SJSA1 (cell line): ENCODE results near the gene DYRK4. TPM values are rescaled to one million over a fixed set of nuclear protein-coding genes. Genes with fewer than 3 reads are reported as not detected.

Experiments used
- DNase-seq, 2 experiments: peaks; one replicate each; pipeline ENCODE4 v3.0.0-alpha.2; 2015 to 2020; ENCODE audit warnings: low spot score in 2 of 2, low read depth in 1 of 2
- H3K27ac ChIP-seq: fragments of 250-450 bp; sonication (Bioruptor Pico); 2 replicates; pipeline ENCODE4 v1.5.1; 2020; ENCODE audit warnings: mild to moderate bottlenecking, moderate library complexity
- H3K27me3 ChIP-seq: fragments of 250-450 bp; sonication (Bioruptor Pico); replicated peaks from 2 replicates; pipeline ENCODE4 v1.5.1; 2020; ENCODE audit warnings: mild to moderate bottlenecking, moderate library complexity
- H3K36me3 ChIP-seq: fragments of 250-450 bp; sonication (Bioruptor Pico); 2 replicates; pipeline ENCODE4 v1.5.1; 2020; ENCODE audit warnings: mild to moderate bottlenecking
- H3K4me1 ChIP-seq: fragments of 250-450 bp; sonication (Bioruptor Pico); replicated peaks from 2 replicates; pipeline ENCODE4 v1.6.1; 2021; ENCODE audit warnings: mild to moderate bottlenecking
- H3K4me3 ChIP-seq: fragments of 250-450 bp; sonication (Bioruptor Pico); 2 replicates; pipeline ENCODE4 v1.5.1; 2020; ENCODE audit warnings: mild to moderate bottlenecking
- H3K9me3 ChIP-seq: fragments of 250-450 bp; sonication (Bioruptor Pico); replicated peaks from 2 replicates; pipeline ENCODE4 v1.5.1; 2020; ENCODE audit warnings: mild to moderate bottlenecking
- total RNA-seq: library from RNA; depleted of rRNA; stranded (reverse); fragments of >200 nt; shearing (Covaris generic); gene quantifications from 2 replicates; pipeline ENCODE4 v1.2.3, GENCODE V29; 2014

DYRK4 gene
- total RNA-seq, 1 experiment from 2014 or later, result 58.8 TPM

- H3K27ac ChIP-seq, result no peak overlapping the region
- no peaks in the 10 kb centered on the region for H3K9me3 ChIP-seq
- H3K36me3 ChIP-seq, result peaks cover 75% of the 10 kb centered on the region
- no peaks in the 10 kb centered on the region; the same call in 1 of the 2 replicates for H3K4me1 ChIP-seq
- H3K4me3 ChIP-seq, result no peak overlapping the region
- no peaks in the 10 kb centered on the region for H3K27me3 ChIP-seq
- DNase-seq, result no peak
Measured at GRCh38 chr12:4545195-4545594, 16.8 kb upstream of the DYRK4 start.

GRCh38 chr12:4552191-4552590 lies 9.8 kb upstream of the DYRK4 start:
- no peak overlapping the region for H3K27ac ChIP-seq
- no peaks in the 10 kb centered on the region for H3K27me3 ChIP-seq
- no peak for DNase-seq
- no peaks in the 10 kb centered on the region for H3K9me3 ChIP-seq
- H3K4me3 ChIP-seq, result no peak overlapping the region
- peaks cover 79% of the 10 kb centered on the region for H3K36me3 ChIP-seq
- H3K4me1 ChIP-seq, result no peaks in the 10 kb centered on the region

DNA sequence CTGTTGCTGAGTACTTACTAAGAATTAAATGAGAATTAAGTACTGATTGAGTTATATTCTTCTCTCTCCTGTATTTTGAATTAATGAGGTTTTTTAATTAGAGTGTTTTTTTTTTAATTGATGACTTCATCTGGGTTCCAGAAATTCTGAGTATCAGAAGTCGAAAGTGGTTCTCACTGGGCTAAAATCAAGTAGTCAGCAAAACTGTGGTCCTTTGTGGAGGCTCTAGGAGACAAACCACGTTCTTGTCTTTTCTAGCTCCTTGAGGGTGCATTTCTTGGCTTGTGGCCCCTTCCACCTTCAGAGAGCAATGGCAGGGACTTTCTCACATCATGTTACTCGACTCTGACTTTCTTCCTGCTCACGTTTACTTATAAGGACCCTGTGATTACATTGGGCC lies 8.1 kb upstream of the DYRK4 start:
- no peaks in the 10 kb centered on the region for H3K27me3 ChIP-seq
- no peak overlapping the region for H3K27ac ChIP-seq
- no peak for DNase-seq
- peaks cover 77% of the 10 kb centered on the region for H3K36me3 ChIP-seq
- H3K4me1 ChIP-seq, result no peaks in the 10 kb centered on the region
- H3K4me3 ChIP-seq, result no peak overlapping the region
- H3K9me3 ChIP-seq, result no peaks in the 10 kb centered on the region

GRCh38 chr12:4555804-4556203 lies 6.2 kb upstream of the DYRK4 start:
- H3K27me3 ChIP-seq, result no peaks in the 10 kb centered on the region
- no peak overlapping the region for H3K4me3 ChIP-seq
- no peaks in the 10 kb centered on the region for H3K9me3 ChIP-seq
- H3K36me3 ChIP-seq, result peaks cover 73% of the 10 kb centered on the region
- DNase-seq, result no peak
- H3K4me1 ChIP-seq, result no peaks in the 10 kb centered on the region
- H3K27ac ChIP-seq, result no peak overlapping the region

DNA sequence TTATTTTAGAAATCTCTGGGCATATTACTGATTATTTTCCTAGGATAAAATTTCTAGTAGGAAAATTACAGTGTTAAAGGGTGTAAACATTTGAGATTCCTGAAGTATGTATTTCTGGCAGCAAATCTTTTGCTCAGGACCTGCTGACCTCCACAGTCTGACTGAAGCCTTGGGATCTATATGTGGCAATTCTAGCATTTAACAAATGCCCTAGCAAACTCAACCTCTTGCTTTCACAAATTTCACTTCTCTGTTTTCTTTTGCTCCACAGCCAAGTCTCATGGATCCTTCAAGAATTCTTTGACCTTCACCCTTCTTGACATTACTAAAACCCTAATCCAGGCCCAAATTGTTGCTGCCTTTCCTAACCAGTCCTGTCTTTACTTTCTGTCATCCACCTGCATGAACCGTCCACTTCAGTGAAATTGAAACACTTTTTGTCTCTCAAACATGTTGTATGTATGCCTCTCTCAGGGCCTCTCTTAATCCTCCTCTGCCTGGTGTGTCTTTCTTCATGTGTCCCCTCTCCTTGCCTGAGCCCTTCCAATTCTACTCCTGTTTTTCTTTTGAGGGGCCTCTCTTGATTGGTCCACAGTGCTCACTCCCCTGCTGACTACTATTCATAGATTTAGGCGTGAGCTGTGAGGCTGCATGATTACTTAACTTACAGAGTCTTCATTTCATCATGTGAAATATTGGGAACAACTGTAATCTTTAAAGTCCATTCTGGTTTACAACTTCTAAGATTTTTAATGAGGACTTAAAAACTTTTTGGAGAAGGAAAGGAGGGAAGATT lies 5.1 kb upstream of the DYRK4 start:
- no peak overlapping the region for H3K4me3 ChIP-seq
- H3K27ac ChIP-seq, result no peak overlapping the region
- peaks cover 76% of the 10 kb centered on the region for H3K36me3 ChIP-seq
- no peak for DNase-seq
- H3K9me3 ChIP-seq, result no peaks in the 10 kb centered on the region
- H3K27me3 ChIP-seq, result no peaks in the 10 kb centered on the region
- H3K4me1 ChIP-seq, result peaks cover 3% of the 10 kb centered on the region; the same call in 1 of the 2 replicates

GRCh38 chr12:4557586-4557985 lies 4.4 kb upstream of the DYRK4 start:
- peaks cover 71% of the 10 kb centered on the region for H3K36me3 ChIP-seq
- H3K4me3 ChIP-seq, result no peak overlapping the region
- no peak overlapping the region for H3K27ac ChIP-seq
- peaks cover 7% of the 10 kb centered on the region; the same call in 1 of the 2 replicates for H3K4me1 ChIP-seq
- DNase-seq, result no peak
- no peaks in the 10 kb centered on the region for H3K27me3 ChIP-seq
- H3K9me3 ChIP-seq, result no peaks in the 10 kb centered on the region

- Histone ChIP-seq H3K27me3 (no peaks in the 10 kb centered on the region), H3K4me3 (no peak overlapping the region), H3K9me3 (no peaks in the 10 kb centered on the region), H3K36me3 (peaks cover 65% of the 10 kb centered on the region), H3K4me1 (peaks cover 7% of the 10 kb centered on the region; the same call in 1 of the 2 replicates), H3K27ac (no peak overlapping the region)
- no peak for DNase-seq
Measured at GRCh38 chr12:4558171-4558570, 3.8 kb upstream of the DYRK4 start.

- Histone ChIP-seq H3K4me1 (peaks cover 7% of the 10 kb centered on the region; the same call in 1 of the 2 replicates), H3K36me3 (peaks cover 26% of the 10 kb centered on the region), H3K27ac (no peak overlapping the region), H3K27me3 (no peaks in the 10 kb centered on the region), H3K9me3 (no peaks in the 10 kb centered on the region), H3K4me3 (no peak overlapping the region)
- DNase-seq, result no peak
Measured at GRCh38 chr12:4563336-4563735, 1.3 kb downstream of the DYRK4 start.

GRCh38 chr12:4564818-4565217 lies 2.8 kb downstream of the DYRK4 start:
- Histone ChIP-seq H3K4me1 (peaks cover 7% of the 10 kb centered on the region; the same call in 1 of the 2 replicates), H3K27ac (no peak overlapping the region), H3K9me3 (no peaks in the 10 kb centered on the region), H3K27me3 (no peaks in the 10 kb centered on the region), H3K4me3 (no peak overlapping the region), H3K36me3 (peaks cover 15% of the 10 kb centered on the region)
- DNase-seq, result no peak

GRCh38 chr12:4566474-4566873 lies 4.5 kb downstream of the DYRK4 start:
- no peaks in the 10 kb centered on the region for H3K27me3 ChIP-seq
- no peak overlapping the region for H3K27ac ChIP-seq
- H3K4me3 ChIP-seq, result no peak overlapping the region
- H3K36me3 ChIP-seq, result peaks cover 3% of the 10 kb centered on the region; the same call in 1 of the 2 replicates
- peaks cover 11% of the 10 kb centered on the region for H3K4me1 ChIP-seq
- no peak for DNase-seq
- H3K9me3 ChIP-seq, result no peaks in the 10 kb centered on the region

GRCh38 chr12:4567073-4567881 lies 5.3 kb downstream of the DYRK4 start:
- Histone ChIP-seq H3K4me3 (no peak overlapping the region), H3K9me3 (no peaks in the 10 kb centered on the region), H3K27me3 (no peaks in the 10 kb centered on the region), H3K36me3 (no peaks in the 10 kb centered on the region), H3K27ac (no peak overlapping the region), H3K4me1 (peaks cover 7% of the 10 kb centered on the region)
- DNase-seq, result no peak

GRCh38 chr12:4569261-4569660 lies 7.3 kb downstream of the DYRK4 start:
- Histone ChIP-seq H3K4me1 (peaks cover 12% of the 10 kb centered on the region), H3K36me3 (no peaks in the 10 kb centered on the region), H3K27ac (no peak overlapping the region), H3K4me3 (no peak overlapping the region), H3K9me3 (no peaks in the 10 kb centered on the region), H3K27me3 (no peaks in the 10 kb centered on the region)
- no peak for DNase-seq

- H3K36me3 ChIP-seq, result no peaks in the 10 kb centered on the region
- no peak for DNase-seq
- H3K27me3 ChIP-seq, result peaks cover 20% of the 10 kb centered on the region
- H3K4me1 ChIP-seq, result peaks cover 12% of the 10 kb centered on the region
- H3K27ac ChIP-seq, result no peak overlapping the region
- no peaks in the 10 kb centered on the region for H3K9me3 ChIP-seq
- H3K4me3 ChIP-seq, result no peak overlapping the region
Measured at GRCh38 chr12:4572680-4573079, 10.7 kb downstream of the DYRK4 start.
